HG03196 (cell line): Measurements from ENCODE around the gene THUMPD2.

Experiments
- ATAC-seq: cut with Tn5 transposase; IDR thresholded peaks from one replicate; pipeline ENCODE4 v1.9.1; 2021; ENCODE audit not compliant: unreplicated experiment

THUMPD2 gene

DNA sequence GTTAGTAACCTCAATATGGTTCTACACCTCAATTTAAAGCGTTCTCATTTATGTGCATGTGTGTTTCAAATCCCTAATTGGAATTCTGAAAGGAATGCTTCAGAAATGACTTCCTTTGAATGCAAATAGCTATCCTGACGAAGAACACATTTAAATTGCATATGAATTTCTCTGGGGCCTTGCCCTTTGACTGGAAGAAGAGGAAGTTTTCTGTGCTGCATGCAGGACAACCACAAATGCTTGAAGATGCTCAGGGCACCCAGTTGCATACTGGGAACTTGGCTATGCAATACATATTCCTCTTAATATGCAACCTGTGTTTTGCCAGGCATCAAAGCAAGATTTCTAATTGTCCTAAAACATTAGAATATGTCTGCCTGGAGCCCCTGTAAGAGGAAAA lies 58.1 kb downstream of the THUMPD2 start:
- ATAC-seq, result no peak

DNA sequence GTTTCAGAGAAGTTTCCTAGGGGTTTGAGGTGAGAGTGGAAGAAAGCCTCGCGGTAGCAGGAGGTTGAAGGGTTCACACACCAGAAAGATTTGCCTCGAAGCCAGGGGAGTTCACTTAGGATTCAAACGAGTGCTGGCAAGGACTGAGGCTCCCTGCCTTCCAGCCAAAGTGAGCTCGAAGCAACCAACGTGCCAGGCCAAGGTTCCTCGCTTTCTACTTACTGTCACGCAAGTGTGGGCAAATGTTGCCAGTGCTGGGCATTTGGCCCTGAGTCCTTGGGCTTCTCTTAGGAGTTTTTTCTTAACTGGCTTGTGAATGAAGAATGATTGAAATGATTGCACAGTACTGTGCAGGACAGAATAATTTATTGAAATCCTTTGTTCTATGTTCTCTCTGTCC lies 59.7 kb downstream of the THUMPD2 start:
- no peak for ATAC-seq

DNA sequence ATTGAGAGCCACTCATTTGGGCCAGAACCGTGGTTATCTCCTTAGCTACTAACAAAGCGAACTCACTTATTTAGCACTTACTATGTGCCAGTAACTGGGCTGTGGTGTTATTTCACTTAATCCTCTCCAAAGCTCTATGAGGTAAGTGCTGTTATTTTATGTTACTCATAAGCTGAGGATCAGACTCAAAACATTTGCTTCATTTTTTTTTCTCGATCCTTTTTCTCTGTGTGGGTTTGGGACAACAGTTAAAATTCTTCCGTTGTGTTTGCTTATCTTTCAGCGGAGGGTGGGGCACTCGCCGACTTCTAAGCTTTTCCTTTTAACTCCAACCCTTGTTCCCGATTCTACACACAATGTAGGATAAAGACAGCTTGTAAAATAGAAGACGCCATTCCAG lies 60.6 kb downstream of the THUMPD2 start:
- ATAC-seq, result no peak

DNA sequence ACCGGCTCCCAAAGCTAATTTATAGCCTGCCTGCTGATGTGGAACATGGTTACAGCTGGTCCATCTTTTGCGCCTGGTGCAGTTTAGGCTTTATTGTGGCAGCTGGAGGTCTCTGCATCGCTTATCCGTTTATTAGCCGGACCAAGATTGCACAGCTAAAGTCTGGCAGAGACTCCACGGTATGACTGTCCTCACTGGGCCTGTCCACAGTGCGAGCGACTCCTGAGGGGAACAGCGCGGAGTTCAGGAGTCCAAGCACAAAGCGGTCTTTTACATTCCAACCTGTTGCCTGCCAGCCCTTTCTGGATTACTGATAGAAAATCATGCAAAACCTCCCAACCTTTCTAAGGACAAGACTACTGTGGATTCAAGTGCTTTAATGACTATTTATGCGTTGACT lies 62.0 kb downstream of the THUMPD2 start:
- no peak for ATAC-seq

DNA sequence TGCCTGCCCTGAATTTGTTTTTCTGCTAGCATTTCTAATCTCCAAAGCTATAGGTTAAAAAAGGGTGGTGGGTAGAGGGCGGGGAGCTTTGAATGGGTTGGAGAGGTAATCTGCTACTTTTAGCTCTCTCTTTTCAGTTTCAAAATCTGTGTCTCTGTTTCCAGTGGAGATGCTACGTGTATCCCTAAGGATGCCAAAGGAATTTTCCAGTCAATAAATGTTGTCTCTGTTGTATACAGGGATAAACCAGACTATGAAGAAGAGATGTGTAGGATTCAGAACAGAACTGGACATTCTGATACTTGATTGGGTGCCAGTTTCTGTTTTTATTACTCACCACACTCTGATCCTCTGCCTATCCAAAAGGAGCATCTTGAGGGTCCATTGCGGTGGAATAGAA lies 63.2 kb downstream of the THUMPD2 start:
- ATAC-seq, result no peak

DNA sequence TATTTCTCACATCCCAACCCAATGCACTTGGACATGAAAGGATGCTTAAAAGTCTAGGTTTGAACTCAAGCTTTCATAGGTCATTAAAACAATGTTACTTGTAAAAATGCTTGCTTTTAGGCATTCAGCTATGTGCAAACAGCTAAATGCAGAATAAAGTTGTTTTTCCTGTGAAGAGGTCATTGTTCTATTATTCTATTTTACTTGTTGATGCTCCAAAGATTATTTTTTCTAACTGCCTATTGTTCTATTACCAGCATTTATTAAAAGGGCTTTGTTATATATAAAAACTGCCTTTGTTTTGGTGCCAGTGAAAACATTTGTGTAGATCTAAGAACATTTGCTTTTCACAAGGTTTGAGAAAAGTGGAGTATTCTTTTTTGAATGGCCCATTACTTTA lies 64.0 kb downstream of the THUMPD2 start:
- ATAC-seq, result no peak

DNA sequence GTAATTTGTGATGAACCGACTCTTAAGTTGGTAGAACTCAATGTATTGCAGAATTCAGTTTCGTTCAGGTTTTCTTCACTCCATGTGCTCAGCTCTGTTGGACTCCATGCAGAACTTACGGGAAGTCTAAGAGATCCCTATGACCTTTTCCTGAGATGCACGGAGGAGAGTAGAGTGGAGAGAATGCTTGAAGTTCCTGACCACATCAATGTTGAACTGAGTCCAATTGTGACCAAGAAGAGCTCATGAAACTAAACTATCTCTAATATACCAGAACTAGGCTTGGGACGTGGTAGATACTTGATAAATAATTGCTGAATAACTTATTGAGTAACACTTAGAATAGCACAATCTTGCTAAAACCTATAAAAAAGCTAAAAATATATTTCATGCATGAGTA lies 66.1 kb downstream of the THUMPD2 start:
- no peak for ATAC-seq

DNA sequence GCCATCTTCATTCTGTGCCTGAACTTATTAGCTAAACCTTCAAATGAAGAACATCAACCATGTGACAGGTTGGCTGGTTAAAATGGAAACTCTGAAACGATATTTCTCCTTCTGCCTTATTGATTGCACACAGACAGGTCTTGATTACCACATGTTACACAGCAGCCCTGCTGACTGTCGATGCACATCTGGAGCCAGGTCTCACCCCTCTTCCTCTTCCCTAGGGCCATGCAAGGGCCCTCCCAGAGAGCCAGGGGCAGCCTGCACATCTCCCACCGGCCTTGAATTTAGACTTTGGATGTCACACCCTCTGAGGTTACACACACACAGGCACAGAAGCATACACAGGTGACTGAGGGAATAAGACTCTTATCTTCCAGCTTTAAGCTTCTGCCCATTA lies 68.3 kb downstream of the THUMPD2 start:
- ATAC-seq, result no peak

DNA sequence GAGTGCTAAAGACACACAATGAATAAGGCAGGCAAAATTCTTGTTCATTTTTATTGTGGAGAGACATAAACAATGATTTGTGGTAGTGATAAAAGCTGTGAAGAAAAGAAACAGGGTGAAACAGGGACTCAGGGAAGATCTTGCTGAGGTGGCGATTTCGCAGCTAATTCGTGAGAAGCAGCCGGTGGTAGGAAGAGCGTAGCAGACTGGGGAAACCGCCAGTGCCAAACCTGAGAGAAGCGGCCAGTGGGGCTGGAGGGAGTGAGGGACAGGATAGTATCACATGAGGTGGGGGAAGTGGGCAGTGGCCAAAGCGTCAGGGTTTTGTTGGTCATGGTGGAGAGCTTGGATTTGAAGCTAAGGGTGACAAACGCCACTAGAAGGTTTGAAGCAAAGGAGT lies 71.1 kb downstream of the THUMPD2 start:
- ATAC-seq, result no peak

DNA sequence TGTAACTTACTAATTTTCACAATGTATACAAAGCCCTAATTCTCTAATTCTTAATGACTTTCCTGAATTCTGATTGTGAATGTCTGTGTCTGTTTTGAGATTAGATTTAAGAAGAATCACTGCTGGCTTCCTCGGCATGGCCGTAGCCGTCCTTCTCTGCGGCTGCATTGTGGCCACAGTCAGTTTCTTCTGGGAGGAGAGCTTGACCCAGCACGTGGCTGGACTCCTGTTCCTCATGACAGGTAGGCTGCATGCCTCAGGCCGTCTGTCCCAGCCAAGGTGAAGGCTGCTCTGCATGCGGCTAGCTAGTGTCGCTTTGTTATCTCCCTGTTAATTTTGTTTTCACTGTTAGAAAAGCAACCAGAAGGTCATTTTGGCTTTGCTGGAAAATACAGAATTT lies 72.1 kb downstream of the THUMPD2 start:
- no peak for ATAC-seq

DNA sequence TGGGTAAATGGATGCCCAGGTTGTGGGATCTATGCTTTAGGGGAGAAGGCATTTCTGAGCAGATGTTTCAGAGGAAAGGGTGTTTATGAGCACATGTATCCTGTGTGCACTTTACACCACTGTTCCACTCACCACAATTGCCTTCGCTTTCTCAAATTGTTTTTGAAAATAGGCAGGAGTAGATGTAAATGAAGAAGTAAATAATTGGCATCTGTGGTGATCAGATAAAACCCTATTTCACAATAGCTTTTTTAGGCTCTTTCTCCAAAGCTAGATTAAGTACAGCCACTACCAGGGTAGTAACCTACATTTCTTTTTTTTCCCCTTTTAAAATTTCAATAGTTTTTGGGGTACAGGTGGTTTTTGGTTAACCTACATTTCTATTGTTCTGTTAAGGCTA lies 72.7 kb downstream of the THUMPD2 start:
- no peak for ATAC-seq

DNA sequence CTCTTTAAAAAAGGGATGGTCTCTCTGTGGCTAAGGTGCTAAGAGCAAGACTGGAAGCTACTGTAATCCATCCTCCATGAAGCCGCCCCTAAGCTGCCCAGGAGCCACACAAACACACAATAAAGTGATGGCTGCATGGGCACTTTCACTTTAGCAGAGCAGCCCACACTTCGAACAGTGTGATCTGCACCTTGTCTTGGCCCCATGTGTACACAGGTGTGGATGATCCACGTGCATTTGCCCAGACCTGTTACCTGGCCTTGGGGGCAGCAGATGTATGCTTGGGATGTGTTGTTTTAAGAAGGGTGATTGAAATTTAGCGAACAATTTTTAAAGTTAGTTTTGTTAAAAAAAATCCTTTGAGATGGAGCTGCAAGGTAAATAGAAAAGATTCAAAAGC lies 73.4 kb downstream of the THUMPD2 start:
- no peak for ATAC-seq

DNA sequence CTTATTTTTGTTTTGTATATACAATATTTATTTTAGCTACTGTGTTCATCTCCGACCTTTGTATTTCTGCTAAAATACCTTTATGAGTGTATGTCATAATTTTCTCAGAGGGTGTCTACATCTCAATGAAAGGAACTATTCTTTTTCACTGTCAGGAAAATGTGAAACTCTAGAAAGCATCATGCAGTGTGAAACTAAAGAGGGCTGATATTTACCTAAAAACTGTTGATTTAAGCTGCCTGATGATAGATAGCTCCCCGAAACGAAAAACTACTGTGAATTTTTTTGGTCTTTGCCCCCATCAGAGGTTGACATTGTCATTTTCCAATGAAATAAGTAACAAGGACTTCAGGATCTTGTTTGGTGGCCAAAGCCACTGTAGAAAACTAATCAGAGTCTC lies 74.5 kb downstream of the THUMPD2 start:
- ATAC-seq, result no peak

DNA sequence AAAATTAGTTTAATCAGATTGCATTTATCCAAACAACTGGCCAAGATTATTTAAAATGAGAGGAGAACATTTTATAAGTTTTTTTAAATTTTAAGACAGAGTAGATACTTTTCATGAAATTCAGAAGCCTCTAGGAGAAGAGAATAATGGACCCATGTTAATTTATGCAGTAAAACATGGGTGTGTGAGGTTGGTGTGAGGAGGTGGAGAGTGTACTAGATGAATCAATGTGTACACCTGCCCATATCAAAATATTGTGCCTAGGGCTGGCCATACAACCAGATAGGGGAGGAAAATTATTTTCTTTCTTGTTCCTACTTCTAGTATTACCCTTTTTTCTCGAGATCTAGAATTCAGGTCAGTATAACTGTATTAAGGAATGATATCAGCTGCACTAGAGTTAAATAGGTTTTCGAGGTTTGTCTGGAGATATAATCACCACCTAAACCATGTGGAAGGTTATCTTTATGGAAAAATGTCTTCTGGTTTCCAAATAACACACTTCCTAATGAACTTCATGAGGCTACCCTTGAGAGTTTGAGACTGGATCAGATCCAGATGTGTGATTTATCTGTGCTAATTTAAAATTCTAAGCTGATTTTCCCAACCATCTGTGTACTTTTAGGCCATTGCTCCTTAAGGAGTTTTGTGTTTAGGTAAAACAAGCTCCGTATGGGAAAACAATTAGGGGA lies 75.7 kb downstream of the THUMPD2 start:
- ATAC-seq, result no peak

DNA sequence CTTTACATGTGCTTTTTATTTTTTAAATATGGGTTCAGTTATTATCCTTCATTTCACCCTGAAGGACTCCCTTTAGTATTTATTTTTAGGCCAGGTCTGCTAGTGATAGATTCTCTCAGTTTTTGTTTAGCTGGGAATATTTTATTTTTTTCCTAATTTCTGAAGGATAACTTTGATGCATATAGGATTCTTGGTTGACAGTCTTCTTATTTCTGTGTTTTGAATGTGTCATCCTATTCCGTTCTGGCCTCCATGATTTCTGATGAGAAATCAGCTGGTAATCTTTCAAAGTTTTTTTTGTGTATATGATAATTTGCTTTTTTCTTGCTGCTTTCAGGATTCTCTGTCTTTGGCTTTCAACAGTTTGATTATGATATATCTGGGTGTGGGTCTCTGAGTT lies 77.9 kb downstream of the THUMPD2 start:
- ATAC-seq, result no peak

DNA sequence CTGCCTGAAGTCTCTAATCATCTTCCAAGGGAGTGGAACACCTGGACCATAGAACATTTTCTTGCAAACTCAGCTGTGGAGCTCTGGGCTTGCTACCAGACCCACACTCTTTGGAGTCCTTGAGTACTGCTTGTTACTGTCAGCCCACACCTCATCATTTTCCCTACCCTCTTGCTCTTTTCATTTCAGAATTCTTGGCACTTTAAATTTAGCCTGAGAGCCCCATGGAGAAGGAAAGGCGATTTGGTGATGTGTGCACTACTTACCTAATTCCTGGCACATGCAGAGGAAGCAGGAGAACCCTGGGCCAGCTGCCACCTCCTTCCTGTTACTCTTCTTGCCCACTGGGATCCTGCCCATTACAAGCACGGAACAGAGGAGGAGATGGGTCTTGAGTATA lies 81.6 kb downstream of the THUMPD2 start:
- ATAC-seq, result no peak

DNA sequence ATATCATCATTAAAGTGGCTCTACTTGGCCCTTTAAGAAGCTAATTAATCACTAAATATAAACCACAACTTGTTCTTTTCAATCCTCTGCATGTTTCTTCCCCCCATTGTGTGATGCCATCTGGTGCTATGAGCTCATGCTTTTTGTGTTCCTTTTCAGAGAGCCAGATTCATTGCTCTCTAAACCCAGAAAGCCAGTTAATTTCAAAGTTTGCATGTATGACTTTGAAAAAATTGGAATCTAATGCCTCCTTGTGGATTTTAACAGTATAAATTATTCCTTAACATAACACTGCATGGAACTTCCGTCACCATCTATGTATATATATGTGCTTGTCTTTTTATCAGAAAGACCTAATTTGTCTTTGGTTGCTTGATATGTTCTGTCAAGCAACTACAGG lies 82.2 kb downstream of the THUMPD2 start:
- no peak for ATAC-seq

DNA sequence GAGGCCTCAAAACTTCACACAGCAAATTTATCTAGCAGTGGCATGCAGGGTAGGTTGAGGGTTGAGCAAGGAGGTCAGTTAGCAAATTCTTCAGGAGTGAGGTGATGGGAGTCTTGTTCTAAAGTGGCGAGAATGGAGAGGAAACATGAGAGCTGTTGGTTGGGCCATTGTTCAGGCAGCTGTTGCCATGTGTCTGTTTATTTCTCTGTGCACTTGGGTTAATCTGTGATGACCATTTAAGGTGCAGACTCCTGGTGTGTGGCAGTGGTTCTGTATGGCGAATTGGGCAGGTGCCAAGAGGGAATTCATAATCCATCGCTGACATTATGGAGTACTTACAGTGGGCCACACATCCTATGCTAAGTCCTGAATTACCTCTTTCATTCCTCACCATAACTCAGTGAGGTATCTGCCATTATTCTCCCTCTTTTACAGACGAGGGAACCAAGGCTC lies 82.9 kb downstream of the THUMPD2 start:
- ATAC-seq, result no peak

DNA sequence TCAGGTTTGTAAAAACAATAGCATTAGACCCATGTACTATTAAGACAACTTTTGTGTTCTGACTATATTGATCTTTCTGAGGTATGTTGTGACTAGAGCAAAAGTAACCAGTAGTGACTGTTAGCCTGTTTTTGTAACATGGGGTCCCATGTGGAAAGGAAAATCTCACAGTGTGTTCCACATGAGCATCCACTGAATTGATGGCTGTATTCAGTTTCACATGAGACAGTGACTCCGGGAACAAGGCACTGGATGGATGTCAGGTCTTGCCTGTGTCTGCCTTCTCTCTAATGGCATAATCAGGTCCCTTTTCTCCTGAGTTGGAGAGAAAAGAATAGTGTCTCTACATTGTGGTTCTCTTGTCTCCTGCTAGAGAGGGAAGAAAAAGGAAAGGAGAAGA lies 85.8 kb downstream of the THUMPD2 start:
- ATAC-seq, result no peak

DNA sequence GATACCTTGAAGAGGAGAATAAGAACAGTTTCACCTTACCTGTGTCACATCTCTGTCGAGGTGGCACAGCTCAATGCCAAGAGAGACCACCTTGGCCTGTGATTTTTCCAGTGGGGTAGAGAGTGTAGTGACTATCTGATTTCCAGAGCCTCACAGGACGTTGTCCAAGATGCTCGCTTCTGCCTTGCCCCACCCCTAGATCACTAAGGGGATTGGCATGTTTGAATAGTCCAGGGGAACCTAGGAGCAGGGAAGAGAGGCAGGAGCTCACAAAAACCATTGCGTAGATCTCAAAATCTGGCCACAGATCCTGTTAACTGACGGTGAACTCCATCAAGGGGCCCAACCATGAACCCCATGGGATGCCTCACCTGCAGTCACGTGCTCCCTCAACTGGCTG lies 89.2 kb downstream of the THUMPD2 start:
- ATAC-seq, result no peak

DNA sequence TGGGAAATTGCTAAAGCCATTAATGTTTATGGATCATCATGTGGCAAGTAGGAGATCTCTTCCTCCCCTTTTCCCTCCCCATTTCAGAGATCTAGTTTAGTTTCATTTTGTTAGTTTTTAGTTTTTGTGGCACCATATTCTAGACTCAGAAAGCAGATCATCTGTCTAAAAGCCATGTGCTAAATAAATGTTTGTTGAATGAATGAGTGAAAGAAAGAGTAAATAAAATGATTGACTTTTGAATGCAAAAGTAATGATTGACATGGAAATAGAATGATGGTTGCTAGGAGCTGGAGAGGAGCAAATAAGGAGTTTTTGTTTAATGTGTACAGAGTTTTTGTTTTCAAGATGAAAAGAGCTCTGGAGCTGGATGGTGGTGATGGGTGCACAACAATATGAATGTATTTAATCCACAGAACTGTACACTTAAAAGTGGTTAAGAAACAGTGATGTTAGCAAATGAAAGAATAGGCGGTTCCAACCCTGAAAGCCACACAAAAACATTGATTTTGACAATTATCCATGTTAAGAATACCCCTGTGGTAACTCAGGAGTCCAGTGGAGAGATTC lies 89.7 kb downstream of the THUMPD2 start:
- no peak for ATAC-seq

DNA sequence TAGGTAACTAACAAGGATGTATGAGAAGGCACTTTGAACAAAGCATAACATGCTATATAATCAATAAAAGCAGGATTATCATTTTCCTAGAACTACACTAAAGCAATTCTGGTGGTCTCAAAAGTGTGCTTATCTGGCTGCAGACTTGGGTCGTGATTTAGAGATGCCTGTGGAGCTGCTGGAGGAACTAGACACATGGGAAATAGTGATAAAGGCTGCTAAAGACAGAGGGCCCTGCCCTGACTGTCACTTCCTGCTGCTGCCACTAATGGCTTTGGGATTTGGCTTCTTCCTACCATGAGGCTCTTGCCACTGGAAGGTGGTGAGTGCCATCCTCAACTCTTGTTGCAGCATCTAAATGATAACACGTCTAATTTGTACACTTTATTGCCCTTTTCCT lies 90.9 kb downstream of the THUMPD2 start:
- no peak for ATAC-seq

DNA sequence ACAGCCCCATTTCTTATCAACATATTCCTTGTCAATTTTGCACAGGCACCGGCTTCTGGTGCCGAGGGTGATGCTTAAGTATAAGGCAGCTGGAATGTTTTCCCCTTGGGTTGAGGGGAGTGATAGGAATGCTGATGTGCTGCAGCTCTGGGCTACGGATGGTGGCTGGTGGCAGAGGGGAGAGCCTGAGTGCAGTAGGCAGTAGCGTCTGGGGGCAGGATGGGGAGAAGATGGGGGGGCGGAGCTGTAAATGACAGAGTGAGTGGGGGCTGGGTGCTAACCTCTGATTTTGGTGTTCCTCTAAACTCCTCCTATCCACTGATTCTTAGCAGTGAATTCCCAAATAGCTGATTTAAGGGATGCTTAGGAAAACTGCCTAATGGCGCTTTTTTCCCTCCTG lies 92.6 kb downstream of the THUMPD2 start:
- no peak for ATAC-seq
